ENCODE results near the gene NFATC2IP.
A peak's percentile ranks its signal among the peaks of the same experiment; 100 is the strongest.

NFATC2IP gene

GRCh38 chr16:28974437-28975157 is 23.9 kb downstream of the NFATC2IP start, which contains the start of gene SPNS1:
Gene SPNS1 (plus strand): TSS chr16:28974778. CDS start chr16:28975152, 374 bp downstream.
- peak; percentile 92 for DNase-seq

- DNase-seq = no peak
Observed at GRCh38 chr16:28975158-28975599, 24.4 kb downstream of the NFATC2IP start.

DNA sequence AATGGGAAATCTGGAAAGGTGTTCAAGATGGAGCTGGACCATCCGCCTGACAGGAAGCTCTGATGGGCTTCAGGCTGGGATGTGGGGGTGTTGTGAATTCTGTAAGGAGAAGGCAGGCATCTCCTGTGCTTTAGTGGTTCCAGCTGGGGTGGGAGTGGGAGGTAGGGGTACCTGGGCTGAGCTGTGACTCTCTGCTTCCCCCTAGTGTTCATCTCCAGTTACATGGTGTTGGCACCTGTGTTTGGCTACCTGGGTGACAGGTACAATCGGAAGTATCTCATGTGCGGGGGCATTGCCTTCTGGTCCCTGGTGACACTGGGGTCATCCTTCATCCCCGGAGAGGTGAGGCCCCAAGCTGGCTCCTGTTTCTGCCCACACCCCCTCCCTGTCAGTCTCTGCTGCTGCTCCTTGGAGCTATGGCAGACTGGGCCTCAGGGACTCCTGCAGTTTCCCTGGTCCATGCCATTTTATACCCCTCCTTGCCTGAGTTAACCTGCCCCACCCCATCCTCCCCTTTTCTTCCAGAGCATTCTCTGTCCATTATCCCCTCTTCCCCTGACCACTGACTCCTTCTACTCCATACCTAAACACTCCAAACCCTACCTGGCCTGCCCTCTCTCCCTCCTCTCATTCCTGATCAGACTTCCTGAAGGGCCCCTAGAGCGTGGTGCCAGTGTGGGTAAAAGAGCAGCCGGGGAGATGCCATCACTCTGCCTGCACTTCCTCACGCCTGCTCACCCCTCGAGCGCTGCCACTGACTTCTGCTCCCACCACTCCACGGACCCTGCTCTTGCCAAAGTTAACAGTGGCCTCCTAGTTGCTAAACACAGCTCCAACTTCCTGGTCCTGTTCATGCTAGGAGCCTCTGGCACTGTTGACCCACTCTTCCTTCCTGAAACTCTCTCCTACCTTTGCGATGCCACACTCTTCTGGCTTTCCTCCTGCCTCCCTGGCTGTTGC is 27.2 kb downstream of the NFATC2IP start:
- peak; percentile 61 for DNase-seq

DNA sequence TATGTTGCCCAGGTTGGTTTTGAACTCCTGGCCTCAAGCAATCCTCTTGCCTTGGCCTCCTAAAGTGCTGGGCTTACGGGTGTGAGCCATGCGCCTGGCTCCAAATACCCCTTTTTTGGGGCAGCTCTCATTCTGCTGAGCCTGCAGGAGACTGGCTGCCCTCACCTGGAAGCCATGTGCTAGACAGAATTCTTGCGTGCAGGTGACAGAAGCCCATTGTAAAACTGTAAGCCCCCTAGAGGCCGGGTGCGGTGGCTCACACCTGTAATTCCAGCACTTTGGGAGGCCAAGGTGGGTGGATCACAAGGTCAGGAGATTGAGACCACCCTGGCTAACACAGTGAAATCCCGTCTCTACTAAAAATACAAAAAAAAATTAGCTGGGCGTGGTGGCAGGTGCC is 29.6 kb downstream of the NFATC2IP start:
- DNase-seq = peak; percentile 46

DNA sequence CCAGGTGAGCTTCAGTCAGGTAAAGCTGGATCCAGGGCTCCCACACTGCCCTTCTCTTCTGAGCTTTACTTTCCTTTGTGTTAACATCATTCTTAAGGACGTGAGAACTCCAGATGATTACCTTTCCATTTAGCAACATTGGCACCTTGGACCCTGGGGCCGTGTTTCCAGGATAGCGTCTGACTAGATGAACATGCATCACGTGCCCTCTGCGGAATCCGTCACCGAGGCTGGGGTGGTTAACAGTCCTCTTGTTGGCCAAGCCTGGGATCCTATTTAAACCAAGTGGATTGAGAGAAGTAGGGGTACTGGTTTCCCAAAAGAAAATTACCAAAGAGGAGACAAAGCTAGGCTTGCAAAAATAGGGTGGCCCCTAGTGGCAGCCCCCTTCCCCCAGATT is 30.2 kb downstream of the NFATC2IP start:
- no peak for DNase-seq

- peak; percentile 52 for DNase-seq
Observed at GRCh38 chr16:28981517-28981916, 30.8 kb downstream of the NFATC2IP start.

DNA sequence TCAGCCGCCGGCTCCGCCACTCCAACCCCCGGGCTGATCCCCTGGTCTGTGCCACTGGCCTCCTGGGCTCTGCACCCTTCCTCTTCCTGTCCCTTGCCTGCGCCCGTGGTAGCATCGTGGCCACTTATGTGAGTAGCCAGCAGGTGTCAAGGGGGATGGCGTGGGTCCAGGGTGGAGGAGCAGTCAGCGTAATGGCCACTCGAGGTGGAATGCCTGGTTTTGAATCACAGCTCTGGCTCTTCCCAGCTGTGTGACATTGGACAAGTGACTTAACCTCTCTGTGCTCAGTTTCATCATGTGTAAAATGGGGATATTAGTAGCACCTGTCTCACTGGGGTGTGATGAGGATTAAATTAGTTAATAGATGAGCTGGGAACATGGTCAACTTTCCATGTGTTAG is 31.7 kb downstream of the NFATC2IP start:
- DNase-seq = no peak

DNA sequence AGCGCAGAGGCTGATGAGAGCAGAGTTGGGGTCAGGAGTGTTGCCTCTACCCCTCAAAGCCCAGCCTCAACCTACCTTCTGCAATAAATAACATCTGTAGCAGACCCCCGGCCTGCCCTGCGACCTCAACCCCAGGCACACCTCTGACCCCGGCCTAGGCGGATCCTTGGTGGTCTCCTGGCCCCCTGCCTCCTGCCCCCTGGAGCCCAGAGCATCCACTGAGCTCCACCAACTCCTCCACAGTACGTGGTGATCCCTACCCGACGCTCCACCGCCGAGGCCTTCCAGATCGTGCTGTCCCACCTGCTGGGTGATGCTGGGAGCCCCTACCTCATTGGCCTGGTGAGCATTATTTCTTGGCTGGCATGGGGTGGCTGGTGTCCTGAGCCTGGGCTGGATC is 32.2 kb downstream of the NFATC2IP start:
- no peak for DNase-seq

DNA sequence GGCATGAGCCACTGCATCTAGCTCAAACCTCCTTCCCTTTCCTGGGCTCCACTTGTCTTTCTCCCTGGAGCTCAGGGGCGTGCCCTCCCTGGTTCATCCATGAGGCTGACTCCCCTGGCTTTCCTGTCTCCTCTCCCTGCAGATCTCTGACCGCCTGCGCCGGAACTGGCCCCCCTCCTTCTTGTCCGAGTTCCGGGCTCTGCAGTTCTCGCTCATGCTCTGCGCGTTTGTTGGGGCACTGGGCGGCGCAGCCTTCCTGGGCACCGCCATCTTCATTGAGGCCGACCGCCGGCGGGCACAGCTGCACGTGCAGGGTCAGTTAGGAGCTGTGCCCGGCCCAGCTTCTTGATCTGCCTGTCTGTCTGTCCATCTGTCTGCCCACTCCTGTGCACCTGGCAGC is 32.9 kb downstream of the NFATC2IP start:
- DNase-seq = peak; percentile 11

DNA sequence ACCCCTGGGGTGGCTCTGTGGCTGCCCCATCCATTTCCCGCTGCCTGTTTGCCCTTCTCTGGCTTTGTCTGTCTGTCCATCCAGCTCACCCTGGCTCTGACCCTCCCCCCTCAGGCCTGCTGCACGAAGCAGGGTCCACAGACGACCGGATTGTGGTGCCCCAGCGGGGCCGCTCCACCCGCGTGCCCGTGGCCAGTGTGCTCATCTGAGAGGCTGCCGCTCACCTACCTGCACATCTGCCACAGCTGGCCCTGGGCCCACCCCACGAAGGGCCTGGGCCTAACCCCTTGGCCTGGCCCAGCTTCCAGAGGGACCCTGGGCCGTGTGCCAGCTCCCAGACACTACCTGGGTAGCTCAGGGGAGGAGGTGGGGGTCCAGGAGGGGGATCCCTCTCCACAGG is 33.4 kb downstream of the NFATC2IP start:
- DNase-seq = no peak

GRCh38 chr16:28984619-28985135 is 33.9 kb downstream of the NFATC2IP start, which contains the start of gene LAT:
Gene LAT (plus strand): TSS chr16:28985052. CDS start chr16:28985418, 366 bp downstream.
- DNase-seq = peak; percentile 93

DNA sequence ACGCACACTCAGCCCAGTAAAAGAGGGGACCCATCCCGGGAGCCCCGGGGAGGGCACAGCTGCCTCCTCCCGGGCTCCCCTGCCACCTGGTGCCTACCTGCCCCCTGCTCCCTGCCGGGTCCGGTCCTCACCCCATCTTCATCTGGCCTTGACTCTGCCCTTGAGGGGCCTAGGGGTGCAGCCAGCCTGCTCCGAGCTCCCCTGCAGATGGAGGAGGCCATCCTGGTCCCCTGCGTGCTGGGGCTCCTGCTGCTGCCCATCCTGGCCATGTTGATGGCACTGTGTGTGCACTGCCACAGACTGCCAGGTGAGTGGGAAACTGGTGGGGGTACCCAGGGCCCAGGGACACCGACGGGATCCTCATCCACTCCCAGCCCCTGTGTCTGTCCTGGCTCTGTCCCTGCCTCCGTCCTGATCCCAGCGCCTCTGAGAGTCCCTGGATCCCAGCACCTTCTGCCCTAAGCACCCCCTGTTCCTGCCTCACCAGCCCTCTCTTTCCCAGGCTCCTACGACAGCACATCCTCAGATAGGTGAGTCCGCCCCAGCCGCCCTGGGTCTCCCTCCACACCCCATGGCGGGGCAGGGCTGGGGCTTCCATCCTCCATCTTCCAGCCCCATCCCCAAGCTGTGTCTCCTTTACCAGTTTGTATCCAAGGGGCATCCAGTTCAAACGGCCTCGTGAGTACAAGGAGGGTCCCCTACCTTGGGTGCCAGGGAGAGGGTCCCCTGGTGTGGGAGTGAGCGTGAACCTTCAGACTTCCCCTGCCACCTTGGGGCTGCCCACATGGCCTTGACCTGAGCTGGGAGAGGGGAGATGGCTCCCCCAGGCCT is 34.7 kb downstream of the NFATC2IP start:
- peak; percentile 60 for DNase-seq

DNA sequence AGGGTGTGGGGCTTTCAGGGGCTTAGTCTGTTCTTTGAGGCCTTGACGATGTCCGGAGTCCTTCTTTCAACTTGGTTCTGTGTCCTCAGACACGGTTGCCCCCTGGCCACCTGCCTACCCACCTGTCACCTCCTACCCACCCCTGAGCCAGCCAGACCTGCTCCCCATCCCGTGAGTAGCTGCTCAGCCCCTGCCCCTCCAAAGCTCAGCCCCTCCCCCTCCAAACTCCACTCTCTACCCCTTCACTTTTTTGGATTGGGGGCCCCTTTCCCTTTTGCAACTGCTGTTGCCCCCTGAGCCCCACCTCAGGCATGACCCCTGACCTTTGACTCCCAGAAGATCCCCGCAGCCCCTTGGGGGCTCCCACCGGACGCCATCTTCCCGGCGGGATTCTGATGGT is 35.3 kb downstream of the NFATC2IP start:
- DNase-seq = peak; percentile 61

DNA sequence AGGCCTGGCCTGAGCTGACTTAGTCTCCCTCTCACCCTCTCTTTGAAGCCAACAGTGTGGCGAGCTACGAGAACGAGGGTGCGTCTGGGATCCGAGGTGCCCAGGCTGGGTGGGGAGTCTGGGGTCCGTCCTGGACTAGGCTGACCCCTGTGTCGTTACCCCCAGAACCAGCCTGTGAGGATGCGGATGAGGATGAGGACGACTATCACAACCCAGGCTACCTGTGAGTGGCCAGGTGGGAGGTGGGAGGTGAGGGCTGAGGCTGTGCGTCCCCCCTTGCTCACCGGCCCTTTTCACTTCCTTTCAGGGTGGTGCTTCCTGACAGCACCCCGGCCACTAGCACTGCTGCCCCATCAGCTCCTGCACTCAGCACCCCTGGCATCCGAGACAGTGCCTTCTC is 35.8 kb downstream of the NFATC2IP start:
- DNase-seq = peak; percentile 56

DNA sequence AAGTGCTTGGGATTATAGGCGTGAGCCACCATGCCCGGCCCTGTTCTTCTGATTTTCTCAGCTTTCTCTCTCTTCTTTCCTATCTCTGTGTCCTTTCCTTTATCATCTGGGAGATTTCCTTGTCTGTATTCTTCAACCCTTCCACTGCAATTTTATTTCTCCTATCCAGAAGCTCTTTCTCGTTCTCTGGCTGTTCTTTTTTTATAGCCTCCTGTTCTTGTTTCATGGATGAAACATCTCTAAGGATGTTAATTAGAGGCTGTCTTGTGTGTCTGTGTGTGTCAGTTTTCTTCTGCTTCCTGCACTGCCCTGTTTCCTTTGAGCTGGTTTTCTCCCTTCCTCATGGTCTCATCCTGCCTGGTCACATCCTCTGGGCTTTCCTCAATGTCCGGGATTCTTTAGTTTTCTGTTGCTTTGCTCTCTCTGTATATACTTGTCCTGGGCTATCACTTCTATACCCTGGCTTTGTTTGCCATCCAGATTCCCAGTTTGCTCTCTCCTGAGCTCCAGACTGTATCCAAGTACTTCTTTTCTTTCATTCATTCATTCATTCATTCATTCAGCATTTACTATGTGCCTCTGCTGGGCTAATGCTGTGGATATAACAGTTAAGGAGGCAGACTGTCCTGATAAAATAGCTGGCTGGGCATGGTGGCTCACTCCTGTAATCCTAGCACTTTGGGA is 36.6 kb downstream of the NFATC2IP start:
- DNase-seq = no peak

DNA sequence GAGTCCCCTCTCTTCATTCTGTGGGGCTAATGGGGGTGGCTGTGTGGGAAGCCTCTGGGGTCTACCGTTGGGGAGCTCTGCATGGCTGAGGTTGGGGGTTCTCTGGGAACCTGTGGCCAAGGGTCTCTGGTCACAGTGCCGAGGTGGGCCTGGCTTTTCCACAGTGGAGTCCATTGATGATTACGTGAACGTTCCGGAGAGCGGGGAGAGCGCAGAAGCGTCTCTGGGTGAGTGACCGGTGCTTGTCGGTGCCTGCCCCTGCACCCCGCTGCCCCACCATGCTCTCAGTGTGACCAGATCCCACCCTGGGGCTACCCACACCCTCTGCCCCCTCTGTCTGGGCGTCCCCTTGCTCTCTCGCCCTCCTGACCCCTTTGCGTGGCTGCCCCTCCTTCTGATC is 38.6 kb downstream of the NFATC2IP start:
- no peak for DNase-seq

DNA sequence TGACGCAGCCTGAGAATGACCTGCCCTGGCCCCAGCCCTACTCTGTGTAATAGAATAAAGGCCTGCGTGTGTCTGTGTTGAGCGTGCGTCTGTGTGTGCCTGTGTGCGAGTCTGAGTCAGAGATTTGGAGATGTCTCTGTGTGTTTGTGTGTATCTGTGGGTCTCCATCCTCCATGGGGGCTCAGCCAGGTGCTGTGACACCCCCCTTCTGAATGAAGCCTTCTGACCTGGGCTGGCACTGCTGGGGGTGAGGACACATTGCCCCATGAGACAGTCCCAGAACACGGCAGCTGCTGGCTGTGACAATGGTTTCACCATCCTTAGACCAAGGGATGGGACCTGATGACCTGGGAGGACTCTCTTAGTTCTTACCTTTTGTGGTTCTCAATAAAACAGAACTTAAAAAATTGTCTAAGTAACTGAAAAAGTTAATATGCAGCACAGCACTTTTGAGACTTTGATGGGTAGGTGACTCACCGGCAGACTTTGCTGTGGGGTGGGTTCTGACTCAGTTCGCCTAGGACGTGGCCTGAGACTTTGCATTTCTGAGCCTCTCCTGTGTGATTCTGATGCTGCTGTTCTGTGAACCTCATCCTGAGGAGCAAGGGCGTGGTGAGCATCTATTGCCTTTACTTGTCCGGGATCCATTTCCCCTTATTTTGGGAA is 39.8 kb downstream of the NFATC2IP start:
- DNase-seq = peak; percentile 83

- DNase-seq = peak; percentile 21
Observed at GRCh38 chr16:28991687-28992086, 41.0 kb downstream of the NFATC2IP start.

- peak; percentile 41 for DNase-seq
Observed at GRCh38 chr16:28992496-28992895, 41.8 kb downstream of the NFATC2IP start.

DNA sequence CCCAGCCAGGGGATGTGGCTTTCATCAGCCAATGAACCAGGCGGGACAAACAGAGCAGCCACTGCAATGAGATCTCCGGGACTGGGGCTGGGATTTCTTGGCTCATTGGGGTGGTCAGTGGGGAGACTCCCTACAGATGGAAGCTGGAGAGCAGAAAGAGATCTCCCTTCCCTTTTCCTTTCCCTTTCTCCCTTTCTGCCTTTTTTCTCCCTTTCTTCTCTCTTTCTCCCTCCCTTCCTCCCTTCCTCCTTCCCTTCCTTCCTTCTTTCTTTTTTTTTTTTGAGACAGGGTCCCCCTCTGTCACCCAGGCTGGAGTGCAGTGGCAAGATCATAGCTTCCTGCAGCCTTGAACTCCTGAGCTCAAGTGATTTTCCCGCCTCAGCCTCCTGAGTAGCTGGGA is 48.1 kb downstream of the NFATC2IP start:
- DNase-seq = no peak

DNA sequence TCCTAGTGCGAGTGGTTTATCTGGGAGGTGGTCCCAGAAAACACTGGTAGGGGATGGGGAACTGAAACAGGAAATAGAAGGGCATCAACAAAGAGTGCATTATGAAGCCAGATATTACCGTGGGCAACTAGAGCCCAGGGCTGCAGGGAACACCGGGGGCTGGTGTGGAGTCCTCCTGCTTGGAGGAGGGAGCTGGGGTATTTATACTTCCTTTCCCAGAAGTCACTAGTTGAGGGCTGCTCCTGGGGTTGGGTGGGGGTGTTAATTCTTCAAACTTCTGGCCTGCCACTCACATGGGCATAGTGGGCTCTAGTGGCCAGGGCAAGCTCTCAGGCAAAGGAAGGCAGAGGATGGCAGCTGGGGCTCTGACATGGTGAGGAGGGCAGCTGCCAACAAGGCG is 48.8 kb downstream of the NFATC2IP start:
- no peak for DNase-seq

Measured in CD4-positive, alpha-beta T cell treated with Interleukin-17A for 4 hours (primary cell).